Endothelial cell of umbilical vein (primary cell): ENCODE data around the gene CEP78.

Experiments
- CTCF ChIP-seq, 2 donors: IDR thresholded peaks; 1 replicate in 1 of 2; 2 replicates in 1 of 2; pipeline ENCODE4 v1.5.1; 2011; ENCODE audit warnings: low read length in 2 of 2, mild to moderate bottlenecking in 2 of 2, moderate library complexity in 2 of 2, control low read depth in 1 of 2, inconsistent platforms in 1 of 2, low read depth in 1 of 2; ENCODE audit not compliant: insufficient read depth in 1 of 2; ENCODE audit errors: extremely low read depth in 1 of 2
- POLR2AphosphoS5 ChIP-seq: IDR thresholded peaks from 2 replicates; pipeline ENCODE4 v1.6.1; 2012; ENCODE audit warnings: low read depth, mild to moderate bottlenecking, control low read depth, low read length, moderate library complexity; ENCODE audit not compliant: insufficient read depth

- no peak for TF ChIP-seq CTCF (IDR thresholded peaks at IDR 0.05; ENCODE audit: extremely low read depth in 1 of 2, insufficient read depth in 1 of 2, low read depth in 1 of 2, low read length in 2 of 2)
- no peak for TF ChIP-seq POLR2AphosphoS5
Observed at GRCh38 chr9:78196258-78196657, 39.6 kb upstream of the CEP78 start.
